ENCODE measurements around the gene DPP7.

DPP7 gene

GRCh38 chr9:137150617-137151457 is 36.3 kb upstream of the DPP7 start:
- H3K4me3 ChIP-seq (ENCODE audit: low read depth, low read length): no peak overlapping the region
- no peak for TF ChIP-seq CTCF (IDR thresholded peaks at IDR 0.05; ENCODE audit: borderline replicate concordance, insufficient read depth, low read depth, low read length)

DNA sequence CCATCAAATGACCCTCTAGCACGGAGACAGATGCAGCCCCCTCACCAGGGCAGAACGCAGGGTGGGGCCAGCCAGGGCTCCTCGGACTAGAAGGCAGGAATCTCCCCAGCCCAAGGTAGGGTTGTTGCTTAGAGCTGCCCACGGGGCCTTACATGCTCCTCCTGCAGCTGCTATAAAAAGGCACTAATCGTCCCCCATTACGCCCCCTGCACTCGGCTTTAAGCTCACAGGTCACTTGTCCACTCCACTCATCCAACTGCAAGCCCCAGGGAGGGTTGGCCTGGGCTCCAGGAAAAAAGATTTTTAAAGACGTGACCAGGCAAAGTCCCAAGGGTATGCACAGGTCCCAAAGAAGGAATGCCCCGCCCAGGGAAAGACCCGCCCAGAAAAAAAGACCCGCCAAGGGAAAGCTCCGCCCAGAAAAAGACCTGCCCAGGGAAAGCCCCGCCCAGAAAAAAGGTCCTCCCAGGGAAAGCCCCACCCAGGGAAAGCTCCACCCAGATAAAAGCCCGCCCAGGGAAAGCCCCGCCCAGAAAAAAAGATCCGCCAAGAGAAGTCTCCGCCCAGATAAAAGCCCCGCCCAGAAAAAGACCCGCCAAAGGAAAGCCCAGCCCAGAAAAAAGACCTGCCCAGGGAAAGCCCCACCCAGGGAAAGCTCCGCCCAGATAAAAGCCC is 35.5 kb upstream of the DPP7 start:
- H3K4me3 ChIP-seq (ENCODE audit: low read depth, low read length): peak overlapping the region; percentile 15
- no peak for TF ChIP-seq CTCF (IDR thresholded peaks at IDR 0.05; ENCODE audit: borderline replicate concordance, insufficient read depth, low read depth, low read length)

- no peak overlapping the region for H3K4me3 ChIP-seq (ENCODE audit: low read depth, low read length)
- no peak for TF ChIP-seq CTCF (IDR thresholded peaks at IDR 0.05; ENCODE audit: borderline replicate concordance, insufficient read depth, low read depth, low read length)
These were observed 34.8 kb upstream of the DPP7 start for GRCh38 chr9:137149363-137149762.

DNA sequence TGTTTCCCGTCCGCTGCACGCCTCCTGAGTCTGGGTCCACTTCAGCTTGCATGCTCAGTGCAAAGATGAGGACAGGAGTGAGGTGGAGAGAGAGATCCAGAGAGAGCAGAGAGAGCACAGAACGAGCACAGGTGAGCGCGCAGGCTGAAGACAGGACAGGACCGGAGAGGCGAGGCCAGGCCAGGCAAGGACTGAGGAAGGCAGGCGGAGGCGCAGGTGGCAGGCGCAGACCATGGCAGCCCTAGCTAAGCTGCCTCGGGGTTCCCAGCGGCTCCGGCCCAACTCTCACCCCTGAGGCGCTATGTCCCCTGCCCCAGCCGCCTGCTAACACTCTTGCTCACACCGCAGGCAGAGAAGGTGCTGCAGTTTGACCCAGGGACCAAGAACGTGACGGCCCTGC is 34.1 kb upstream of the DPP7 start:
- TF ChIP-seq CTCF (IDR thresholded peaks at IDR 0.05; ENCODE audit: borderline replicate concordance, insufficient read depth, low read depth, low read length): no peak
- H3K4me3 ChIP-seq (ENCODE audit: low read depth, low read length): no peak overlapping the region

DNA sequence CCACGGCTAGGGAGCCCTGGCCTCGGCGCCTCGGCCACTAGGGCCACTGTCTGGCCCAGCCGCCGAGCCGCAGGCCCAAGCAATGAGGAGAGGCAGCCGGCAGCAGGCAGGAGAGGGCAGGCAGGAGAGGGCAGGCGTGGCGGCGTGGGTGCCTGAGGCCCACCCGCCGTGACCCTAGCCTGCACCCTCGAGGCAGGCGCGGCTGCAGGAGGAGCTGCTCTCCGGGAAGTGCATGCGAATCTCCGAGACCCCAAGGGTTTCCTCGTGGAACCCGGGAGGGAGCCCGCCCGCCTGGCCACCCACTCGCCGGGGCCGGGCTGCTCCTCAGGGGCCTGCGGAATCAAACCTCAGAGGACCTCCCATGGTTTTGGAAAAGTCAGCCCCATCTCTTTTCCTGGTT is 33.7 kb upstream of the DPP7 start:
- no peak for TF ChIP-seq CTCF (IDR thresholded peaks at IDR 0.05; ENCODE audit: borderline replicate concordance, insufficient read depth, low read depth, low read length)
- H3K4me3 ChIP-seq (ENCODE audit: low read depth, low read length): no peak overlapping the region

GRCh38 chr9:137147793-137148160 is 33.2 kb upstream of the DPP7 start:
- no peak for TF ChIP-seq CTCF (IDR thresholded peaks at IDR 0.05; ENCODE audit: borderline replicate concordance, insufficient read depth, low read depth, low read length)
- H3K4me3 ChIP-seq (ENCODE audit: low read depth, low read length): no peak overlapping the region
